GM10248 (cell line): Measurements from ENCODE around the gene ANKRA2.

Source experiments
- CTCF ChIA-PET: fragments of 300-600 bp; sonication (Branson Sonifier 250); formaldehyde crosslinking; extraction: SDS; loops from one replicate; lab custom pipeline; 2021; ENCODE audit warnings: antibody characterized with exemption; lab: Yijun Ruan, JAX
- POLR2A ChIA-PET: fragments of 350-650 bp; sonication (Branson Sonifier 250); formaldehyde crosslinking; extraction: SDS; loops from one replicate; lab custom pipeline; 2020; ENCODE audit warnings: antibody characterized with exemption; lab: Yijun Ruan, JAX
- DNase-seq: peaks from one replicate; pipeline ENCODE4 v3.0.0; 2012; ENCODE audit errors: extremely low spot score
- CTCF ChIP-seq: IDR thresholded peaks from 2 replicates; pipeline ENCODE4 v1.5.1; 2012; ENCODE audit warnings: mild to moderate bottlenecking, low read depth; ENCODE audit errors: extremely low read depth, missing control alignments, control extremely low read depth

Gene ANKRA2

GRCh38 chr5:73564675-73565074 is 764 bp downstream of the ANKRA2 start:
- no peak for DNase-seq
- TF ChIP-seq CTCF = no peak
- CTCF ChIA-PET = interaction anchor here (0.9 to 2.0 kb wide), 5 partner anchors 11 to 218 kb away, joined by 3 to 10 read pairs (median 4); no protein-coding TSS in a partner anchor
- POLR2A ChIA-PET = no interaction called here

GRCh38 chr5:73564018-73564417 is 1.4 kb downstream of the ANKRA2 start:
- CTCF ChIA-PET = interaction anchor here (0.9 to 2.0 kb wide), 6 partner anchors 9 to 219 kb away, joined by 3 to 10 read pairs (median 4); no protein-coding TSS in a partner anchor
- no peak for DNase-seq

GRCh38 chr5:73558950-73559349 is 6.5 kb downstream of the ANKRA2 start:
- DNase-seq = no peak
- CTCF ChIA-PET = interaction anchor here (1.3 kb wide), 1 partner anchor 40 kb away, joined by 3 read pairs; no protein-coding TSS in a partner anchor

More at GRCh38 chr5:73564018-73564417, 1.4 kb downstream of the ANKRA2 start:
- no peak for TF ChIP-seq CTCF
- POLR2A ChIA-PET = no interaction called here

GRCh38 chr5:73552642-73553041 is 12.8 kb downstream of the ANKRA2 start:
- CTCF ChIA-PET = no interaction called here
- POLR2A ChIA-PET = no interaction called here
- TF ChIP-seq CTCF = no peak
- no peak for DNase-seq

More at GRCh38 chr5:73558950-73559349, 6.5 kb downstream of the ANKRA2 start:
- POLR2A ChIA-PET = no interaction called here
- no peak for TF ChIP-seq CTCF

- DNase-seq = no peak
- no peak for TF ChIP-seq CTCF
- ChIA-PET POLR2A (no interaction called here), CTCF (no interaction called here)
Observed at GRCh38 chr5:73550016-73550415, 15.4 kb downstream of the ANKRA2 start.

- DNase-seq = no peak
- ChIA-PET CTCF (no interaction called here), POLR2A (no interaction called here)
- TF ChIP-seq CTCF = no peak
Observed at GRCh38 chr5:73545403-73545779, 20.0 kb downstream of the ANKRA2 start.
